ENCODE measurements around the gene TLN1.

The TLN1 gene

GRCh38 chr9:35702696-35703095 is 29.3 kb downstream of the TLN1 start:
- DNase-seq, result no peak

- no peak for DNase-seq
Observed at GRCh38 chr9:35700942-35701341, 31.1 kb downstream of the TLN1 start.

GRCh38 chr9:35700031-35700430 is 32.0 kb downstream of the TLN1 start:
- no peak for DNase-seq

- DNase-seq, result no peak
Observed at GRCh38 chr9:35698231-35698630, 33.8 kb downstream of the TLN1 start.

GRCh38 chr9:35697486-35697885 is 34.5 kb downstream of the TLN1 start:
- DNase-seq, result no peak

GRCh38 chr9:35696520-35697215 is 35.3 kb downstream of the TLN1 start:
- DNase-seq, result peak; percentile 42 to 50

GRCh38 chr9:35695943-35696401 is 36.0 kb downstream of the TLN1 start:
- DNase-seq, result no peak

GRCh38 chr9:35691757-35692301 is 40.2 kb downstream of the TLN1 start:
- no peak for DNase-seq

- DNase-seq, result no peak
Observed at GRCh38 chr9:35691334-35691650, 40.7 kb downstream of the TLN1 start.

GRCh38 chr9:35690614-35691333 is 41.2 kb downstream of the TLN1 start:
- peak; percentile 23 to 41 for DNase-seq

GRCh38 chr9:35690294-35690613 is 41.7 kb downstream of the TLN1 start:
- no peak for DNase-seq

- DNase-seq, result no peak
Observed at GRCh38 chr9:35689542-35690293, 42.3 kb downstream of the TLN1 start, which contains the start of gene TPM2. Gene TPM2 (minus strand): TSS chr9:35689925. CDS start chr9:35689817, 108 bp downstream.

GRCh38 chr9:35688558-35689541 is 43.1 kb downstream of the TLN1 start:
- no peak for DNase-seq

GRCh38 chr9:35687972-35688557 is 43.9 kb downstream of the TLN1 start:
- DNase-seq, result no peak

GRCh38 chr9:35687306-35687705 is 44.7 kb downstream of the TLN1 start:
- no peak for DNase-seq

- no peak for DNase-seq
Observed at GRCh38 chr9:35686222-35687203, 45.5 kb downstream of the TLN1 start.

GRCh38 chr9:35685506-35685905 is 46.5 kb downstream of the TLN1 start:
- DNase-seq, result no peak

- no peak for DNase-seq
Observed at GRCh38 chr9:35684921-35685320, 47.1 kb downstream of the TLN1 start.

GRCh38 chr9:35683323-35683722 is 48.7 kb downstream of the TLN1 start:
- DNase-seq, result no peak

- no peak for DNase-seq
Observed at GRCh38 chr9:35682520-35683315, 49.3 kb downstream of the TLN1 start.

Data from stimulated activated CD4-positive, alpha-beta T cell treated with anti-CD3 and anti-CD28 coated beads, Interleukin-4, amount 100 ng/mL, for 4 hours (primary cell).